ENCODE measurements around the gene ZBTB2. TPM values are rescaled to one million over a fixed set of nuclear protein-coding genes. Genes with fewer than 3 reads are reported as not detected.

Gene ZBTB2
- total RNA-seq, 4 donors from 2014 or later, result 11.4 to 15.1 (median 12.4) TPM

GRCh38 chr6:151399679-151400078, 8.3 kb upstream of the ZBTB2 start:
- no peak overlapping the region for H3K27ac ChIP-seq
- ATAC-seq, result no peak

GRCh38 chr6:151393410-151393809, 2.1 kb upstream of the ZBTB2 start:
- Histone ChIP-seq H3K4me1 (peaks cover 7 to 71% (median 17%) of the 10 kb centered on the region in 3 donors), H3K27me3 (no peaks in the 10 kb centered on the region), H3K27ac (peak overlapping the region in 1 of 4 donors; percentile 100), H3K9me3 (no peaks in the 10 kb centered on the region), H3K36me3 (no peaks in the 10 kb centered on the region), H3K4me3 (no peak overlapping the region)
- TF ChIP-seq EP300 (IDR thresholded peaks at IDR 0.05) (no peak), POLR2A (IDR thresholded peaks at IDR 0.05) (no peak), CTCF (IDR thresholded peaks at IDR 0.05) (no peak), POLR2AphosphoS5 (IDR thresholded peaks at IDR 0.05) (no peak)
- no peak for ATAC-seq
- WGBS, 2 donors (ENCODE audit: low coverage in 1 of 2), result 48% methylated on average over 4 of the region's 4 CpGs

More at GRCh38 chr6:151399679-151400078, 8.3 kb upstream of the ZBTB2 start:
- TF ChIP-seq EP300 (IDR thresholded peaks at IDR 0.05) (no peak), POLR2AphosphoS5 (IDR thresholded peaks at IDR 0.05) (no peak), POLR2A (IDR thresholded peaks at IDR 0.05) (no peak), CTCF (IDR thresholded peaks at IDR 0.05) (no peak)
- no peaks in the 10 kb centered on the region for H3K9me3 ChIP-seq
- peaks cover 0 to 14% of the 10 kb centered on the region in 2 donors for H3K36me3 ChIP-seq
- peaks cover 0 to 48% (median 0%) of the 10 kb centered on the region in 3 donors for H3K4me1 ChIP-seq
- H3K4me3 ChIP-seq, result no peak overlapping the region
- no peaks in the 10 kb centered on the region for H3K27me3 ChIP-seq
- 80 to 97% methylated on average over 2 to 3 of the region's 3 CpGs for WGBS, 2 donors (ENCODE audit: low coverage in 1 of 2)

- WGBS, 2 donors (ENCODE audit: low coverage in 1 of 2), result 3 to 4% methylated on average over 3 of the region's 3 CpGs
- H3K27me3 ChIP-seq, result no peaks in the 10 kb centered on the region
- no peak for ATAC-seq
- H3K27ac ChIP-seq, result peak overlapping the region in 3 of 4 donors; percentile 98 to 100 (median 100)
- peak overlapping the region; percentile 94 to 100 for H3K4me3 ChIP-seq
- H3K9me3 ChIP-seq, result no peaks in the 10 kb centered on the region
- TF ChIP-seq CTCF (IDR thresholded peaks at IDR 0.05) (no peak), EP300 (IDR thresholded peaks at IDR 0.05) (no peak), POLR2A (IDR thresholded peaks at IDR 0.05) (no peak), POLR2AphosphoS5 (IDR thresholded peaks at IDR 0.05) (no peak)
- peaks cover 7 to 73% (median 17%) of the 10 kb centered on the region in 3 donors for H3K4me1 ChIP-seq
- no peaks in the 10 kb centered on the region for H3K36me3 ChIP-seq
Observed at GRCh38 chr6:151392427-151392826, 1.1 kb upstream of the ZBTB2 start.

GRCh38 chr6:151390851-151391470, 398 bp downstream of the ZBTB2 start:
- no peaks in the 10 kb centered on the region for H3K27me3 ChIP-seq
- WGBS, 2 donors (ENCODE audit: low coverage in 1 of 2), result no CpG with 5 or more reads among the region's 78 CpGs
- H3K36me3 ChIP-seq, result no peaks in the 10 kb centered on the region
- ATAC-seq, result peak; percentile 26
- no peaks in the 10 kb centered on the region for H3K9me3 ChIP-seq
- peak overlapping the region; percentile 97 to 100 (median 99) for H3K27ac ChIP-seq
- peak overlapping the region; percentile 94 to 100 for H3K4me3 ChIP-seq
- peaks cover 7 to 66% (median 17%) of the 10 kb centered on the region in 3 donors for H3K4me1 ChIP-seq
- TF ChIP-seq POLR2A (IDR thresholded peaks at IDR 0.05), result peak; percentile 21 to 34
- peak; percentile 0 for TF ChIP-seq POLR2AphosphoS5 (IDR thresholded peaks at IDR 0.05)
- no peak for TF ChIP-seq EP300 (IDR thresholded peaks at IDR 0.05)
- peak in 1 of 4 experiments; percentile 17 for TF ChIP-seq CTCF (IDR thresholded peaks at IDR 0.05)
